SK-N-SH (cell line): ENCODE measurements around the gene AUTS2. TPM values are rescaled to one million over a fixed set of nuclear protein-coding genes. Genes with fewer than 3 reads are reported as not detected.

Experiments
- CTCF ChIA-PET: fragments of 300-600, 350-600 bp; formaldehyde crosslinking; extraction: SDS; loops from one replicate; lab custom pipeline; 2021; lab: Yijun Ruan, JAX
- POLR2A ChIA-PET: fragments of 350-600 bp; sonication (Branson Sonifier 250); formaldehyde crosslinking; extraction: SDS; loops from one replicate; lab custom pipeline; 2020; ENCODE audit warnings: antibody characterized with exemption, inconsistent platforms; lab: Yijun Ruan, JAX
- DNase-seq: peaks from one replicate; pipeline ENCODE4 v3.0.0; 2012
- H2AFZ ChIP-seq: fragments of 200-600 bp; sonication (generic); 2 replicates; pipeline ENCODE4 v1.8.1; 2016; ENCODE audit warnings: antibody characterized with exemption, mild to moderate bottlenecking, low read depth
- H3F3A ChIP-seq: fragments of 200-600 bp; sonication (generic); replicated peaks from 2 replicates; pipeline ENCODE3; 2016; ENCODE audit warnings: antibody characterized with exemption, mild to moderate bottlenecking; ENCODE audit not compliant: insufficient read depth
- H3K27ac ChIP-seq, 2 experiments: fragments of 200-500 bp in 1 of 2; fragments of 200-600 bp in 1 of 2; sonication (Bioruptor generic) in 1 of 2; sonication (generic), shearing (Covaris generic) in 1 of 2; 2 replicates each; pipeline versions ENCODE4 v1.5.1 to v1.6.1; 2014 to 2016; ENCODE audit warnings: low read depth in 2 of 2, inconsistent platforms in 1 of 2, low read length in 1 of 2, mild to moderate bottlenecking in 1 of 2, mixed read lengths in 1 of 2
- H3K27me3 ChIP-seq: fragments of 200-600 bp; sonication (generic), shearing (Covaris generic); 2 replicates; pipeline ENCODE4 v1.6.1; 2016; ENCODE audit warnings: mixed run types; ENCODE audit not compliant: insufficient read depth
- H3K36me3 ChIP-seq, 2 experiments: fragments of 200-500 bp in 1 of 2; fragments of 200-600 bp in 1 of 2; sonication (Bioruptor generic) in 1 of 2; sonication (generic) in 1 of 2; replicated peaks in 1 of 2; 2 replicates each; pipeline versions ENCODE3 to v1.5.1; 2014 to 2016; ENCODE audit warnings: low read length in 1 of 2, mild to moderate bottlenecking in 1 of 2; ENCODE audit not compliant: insufficient read depth in 2 of 2, control insufficient read depth in 1 of 2
- H3K4me1 ChIP-seq, 2 experiments: fragments of 200-500 bp in 1 of 2; fragments of 200-600 bp in 1 of 2; sonication (Bioruptor generic) in 1 of 2; sonication (generic), shearing (Covaris generic) in 1 of 2; 2 replicates each; pipeline versions ENCODE4 v1.5.1 to v1.6.1; 2014 to 2016; ENCODE audit warnings: low read depth in 1 of 2, low read length in 1 of 2, mixed run types in 1 of 2; ENCODE audit not compliant: insufficient read depth in 2 of 2, control insufficient read depth in 1 of 2
- H3K4me2 ChIP-seq: fragments of 200-600 bp; sonication (generic), shearing (Covaris generic); 2 replicates; pipeline ENCODE4 v1.6.1; 2017; ENCODE audit warnings: mixed run types
- H3K4me3 ChIP-seq, 2 experiments: fragments of 200-500 bp in 1 of 2; fragments of 200-600 bp in 1 of 2; sonication (Bioruptor generic) in 1 of 2; sonication (generic), shearing (Covaris generic) in 1 of 2; 2 replicates each; pipeline versions ENCODE4 v1.5.1 to v1.8.1; 2014 to 2016; ENCODE audit warnings: low read depth in 2 of 2, inconsistent platforms in 1 of 2, low read length in 1 of 2, mild to moderate bottlenecking in 1 of 2, mixed read lengths in 1 of 2, moderate library complexity in 1 of 2
- H3K79me2 ChIP-seq: fragments of 200-600 bp; sonication (generic); 2 replicates; pipeline ENCODE4 v1.8.1; 2017; ENCODE audit warnings: mild to moderate bottlenecking; ENCODE audit not compliant: insufficient read depth
- H3K9ac ChIP-seq: fragments of 200-600 bp; sonication (generic); 2 replicates; pipeline ENCODE4 v1.6.1; 2017; ENCODE audit warnings: mixed run types
- H3K9me2 ChIP-seq: fragments of 200-600 bp; sonication (generic); 2 replicates; pipeline ENCODE4 v1.6.1; 2017; ENCODE audit warnings: mixed run types
- H3K9me3 ChIP-seq: fragments of 200-600 bp; sonication (generic); 2 replicates; pipeline ENCODE4 v1.6.1; 2017; ENCODE audit warnings: mixed run types, mild to moderate bottlenecking, moderate library complexity
- H4K20me1 ChIP-seq: fragments of 200-600 bp; sonication (generic); 2 replicates; pipeline ENCODE4 v1.6.1; 2017; ENCODE audit warnings: mild to moderate bottlenecking, mixed run types; ENCODE audit not compliant: insufficient read depth
- CTCF ChIP-seq: fragments of 200-600 bp; sonication (generic); IDR thresholded peaks from 2 replicates; pipeline ENCODE4 v1.6.1; 2017; ENCODE audit warnings: antibody characterized with exemption, mild to moderate bottlenecking, moderate library complexity
- EZH2phosphoT487 ChIP-seq: fragments of 200-600 bp; sonication (generic); IDR thresholded peaks from 2 replicates; pipeline ENCODE4 v1.6.1; 2017; ENCODE audit warnings: low read depth, mixed run types, mild to moderate bottlenecking, antibody characterized with exemption, moderate library complexity, borderline replicate concordance
- GABPA ChIP-seq: IDR thresholded peaks from 2 replicates; pipeline ENCODE4 v1.4.0; 2012; ENCODE audit warnings: low read depth, mild to moderate bottlenecking
- MXI1 ChIP-seq: IDR thresholded peaks from 2 replicates; pipeline ENCODE4 v1.6.1; 2012; ENCODE audit warnings: mild to moderate bottlenecking, low read depth, low read length, improper control_type of control experiment
- NRF1 ChIP-seq: IDR thresholded peaks from 2 replicates; pipeline ENCODE4 v1.6.1; 2012; ENCODE audit warnings: low read depth, mild to moderate bottlenecking, low read length
- RAD21 ChIP-seq: IDR thresholded peaks from 2 replicates; pipeline ENCODE4 v1.6.1; 2012; ENCODE audit warnings: mild to moderate bottlenecking, low read length
- RCOR1 ChIP-seq: fragments of 150-350 bp; IDR thresholded peaks from 2 replicates; pipeline ENCODE4 v1.6.1; 2017; ENCODE audit warnings: antibody characterized with exemption, low read length
- RFX5 ChIP-seq: IDR thresholded peaks from 2 replicates; pipeline ENCODE4 v1.6.1; 2012; ENCODE audit warnings: mild to moderate bottlenecking, improper control_type of control experiment, low read length
- RXRA ChIP-seq: IDR thresholded peaks from 2 replicates; pipeline ENCODE4 v1.4.0; 2012; ENCODE audit warnings: low read depth, mild to moderate bottlenecking, borderline replicate concordance
- SIN3A ChIP-seq: IDR thresholded peaks from 2 replicates; pipeline ENCODE4 v1.6.1; 2012; ENCODE audit warnings: low read depth, mild to moderate bottlenecking, low read length, moderate library complexity, borderline replicate concordance
- SMC3 ChIP-seq: IDR thresholded peaks from 2 replicates; pipeline ENCODE4 v1.6.1; 2012; ENCODE audit warnings: low read depth, low read length, improper control_type of control experiment
- TCF12 ChIP-seq: IDR thresholded peaks from 2 replicates; pipeline ENCODE4 v1.4.0; 2012
- TEAD4 ChIP-seq: IDR thresholded peaks from 2 replicates; pipeline ENCODE4 v1.4.0; 2012; ENCODE audit warnings: mild to moderate bottlenecking, borderline replicate concordance; ENCODE audit not compliant: insufficient read depth
- USF2 ChIP-seq: fragments of 150-350 bp; IDR thresholded peaks from 2 replicates; pipeline ENCODE4 v1.6.1; 2017; ENCODE audit warnings: antibody characterized with exemption, low read length, low read depth, borderline replicate concordance
- YY1 ChIP-seq: IDR thresholded peaks from 2 replicates; pipeline ENCODE4 v1.4.0; 2012; ENCODE audit warnings: low read depth, mild to moderate bottlenecking
- WGBS: methylation state at CpG from one replicate; pipeline ENCODE4 v1.1.6; 2017; ENCODE audit warnings: low lambda C conversion rate; 5-methylcytosine and 5-hydroxymethylcytosine counted together
- polyA plus RNA-seq, 3 experiments: library from polyadenylated mRNA; depleted of rRNA; stranded (reverse); fragments of >200 nt; gene quantifications; 2 replicates each; pipeline ENCODE4 v1.2.3, GENCODE V29; 2012
- TF ChIP-seq, protein P1 (sequence below): IDR thresholded peaks from 2 replicates; pipeline ENCODE4 v1.6.1; 2012; ENCODE audit warnings: mild to moderate bottlenecking, low read depth, low read length, moderate library complexity
- TF ChIP-seq, protein P2 (sequence below): fragments of 150-350 bp; IDR thresholded peaks from 2 replicates; pipeline ENCODE4 v1.6.1; 2016; ENCODE audit warnings: mild to moderate bottlenecking, low read depth, low read length

Gene AUTS2
- polyA plus RNA-seq, 1 of the 3 experiments (the other 2 are of a cell fraction): 15.6 TPM

GRCh38 chr7:70553364-70553763 is 955.1 kb downstream of the AUTS2 start:
- H3K4me2 ChIP-seq: no peak overlapping the region
- H3K36me3 ChIP-seq: no peaks in the 10 kb centered on the region
- H4K20me1 ChIP-seq: no peaks in the 10 kb centered on the region
- H2AFZ ChIP-seq: no peak overlapping the region
- H3K79me2 ChIP-seq: no peaks in the 10 kb centered on the region
- ChIA-PET CTCF (interaction anchor here (0.6 to 1.0 kb wide), 2 partner anchors 18 to 118 kb away, joined by 3 to 4 read pairs; no protein-coding TSS in a partner anchor), POLR2A (no interaction called here)
- peaks cover 0 to 20% of the 10 kb centered on the region in 2 experiments; a peak in 1 of 4 replicates for H3K4me1 ChIP-seq
- no peak for DNase-seq
- WGBS: 77% methylated on average over 1 of the region's 1 CpG
- H3K9ac ChIP-seq: no peak overlapping the region
- no peak overlapping the region for H3K4me3 ChIP-seq
- H3K9me2 ChIP-seq: no peaks in the 10 kb centered on the region
- TF ChIP-seq USF2 (no peak), RFX5 (no peak), RCOR1 (no peak), TCF12 (no peak), MXI1 (no peak), YY1 (no peak), GABPA (no peak), EZH2phosphoT487 (no peak), SIN3A (no peak), SMC3 (no peak), NRF1 (no peak), RAD21 (no peak), TEAD4 (no peak), CTCF (no peak), RXRA (no peak)
- TF ChIP-seq, protein P1, sequence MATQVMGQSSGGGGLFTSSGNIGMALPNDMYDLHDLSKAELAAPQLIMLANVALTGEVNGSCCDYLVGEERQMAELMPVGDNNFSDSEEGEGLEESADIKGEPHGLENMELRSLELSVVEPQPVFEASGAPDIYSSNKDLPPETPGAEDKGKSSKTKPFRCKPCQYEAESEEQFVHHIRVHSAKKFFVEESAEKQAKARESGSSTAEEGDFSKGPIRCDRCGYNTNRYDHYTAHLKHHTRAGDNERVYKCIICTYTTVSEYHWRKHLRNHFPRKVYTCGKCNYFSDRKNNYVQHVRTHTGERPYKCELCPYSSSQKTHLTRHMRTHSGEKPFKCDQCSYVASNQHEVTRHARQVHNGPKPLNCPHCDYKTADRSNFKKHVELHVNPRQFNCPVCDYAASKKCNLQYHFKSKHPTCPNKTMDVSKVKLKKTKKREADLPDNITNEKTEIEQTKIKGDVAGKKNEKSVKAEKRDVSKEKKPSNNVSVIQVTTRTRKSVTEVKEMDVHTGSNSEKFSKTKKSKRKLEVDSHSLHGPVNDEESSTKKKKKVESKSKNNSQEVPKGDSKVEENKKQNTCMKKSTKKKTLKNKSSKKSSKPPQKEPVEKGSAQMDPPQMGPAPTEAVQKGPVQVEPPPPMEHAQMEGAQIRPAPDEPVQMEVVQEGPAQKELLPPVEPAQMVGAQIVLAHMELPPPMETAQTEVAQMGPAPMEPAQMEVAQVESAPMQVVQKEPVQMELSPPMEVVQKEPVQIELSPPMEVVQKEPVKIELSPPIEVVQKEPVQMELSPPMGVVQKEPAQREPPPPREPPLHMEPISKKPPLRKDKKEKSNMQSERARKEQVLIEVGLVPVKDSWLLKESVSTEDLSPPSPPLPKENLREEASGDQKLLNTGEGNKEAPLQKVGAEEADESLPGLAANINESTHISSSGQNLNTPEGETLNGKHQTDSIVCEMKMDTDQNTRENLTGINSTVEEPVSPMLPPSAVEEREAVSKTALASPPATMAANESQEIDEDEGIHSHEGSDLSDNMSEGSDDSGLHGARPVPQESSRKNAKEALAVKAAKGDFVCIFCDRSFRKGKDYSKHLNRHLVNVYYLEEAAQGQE: no peak
- TF ChIP-seq, protein P2, sequence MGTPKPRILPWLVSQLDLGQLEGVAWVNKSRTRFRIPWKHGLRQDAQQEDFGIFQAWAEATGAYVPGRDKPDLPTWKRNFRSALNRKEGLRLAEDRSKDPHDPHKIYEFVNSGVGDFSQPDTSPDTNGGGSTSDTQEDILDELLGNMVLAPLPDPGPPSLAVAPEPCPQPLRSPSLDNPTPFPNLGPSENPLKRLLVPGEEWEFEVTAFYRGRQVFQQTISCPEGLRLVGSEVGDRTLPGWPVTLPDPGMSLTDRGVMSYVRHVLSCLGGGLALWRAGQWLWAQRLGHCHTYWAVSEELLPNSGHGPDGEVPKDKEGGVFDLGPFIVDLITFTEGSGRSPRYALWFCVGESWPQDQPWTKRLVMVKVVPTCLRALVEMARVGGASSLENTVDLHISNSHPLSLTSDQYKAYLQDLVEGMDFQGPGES: no peak
- no peaks in the 10 kb centered on the region for H3K9me3 ChIP-seq
- H3K27me3 ChIP-seq: no peaks in the 10 kb centered on the region
- no peak overlapping the region for H3K27ac ChIP-seq
- H3F3A ChIP-seq: no peaks in the 10 kb centered on the region
